ENCODE data around the gene CLCN5.

CLCN5 gene

GRCh38 chrX:49925176-49925575 lies 2.8 kb downstream of the CLCN5 start:
- H3K4me3 ChIP-seq (ENCODE audit: low read length), result no peak overlapping the region
- DNase-seq (ENCODE audit: low read depth, low spot score), result no peak

- H3K4me3 ChIP-seq (ENCODE audit: low read length), result no peak overlapping the region
- no peak for DNase-seq (ENCODE audit: low read depth, low spot score)
Observed at GRCh38 chrX:49930039-49930438, 7.6 kb downstream of the CLCN5 start.

- H3K4me3 ChIP-seq (ENCODE audit: low read length), result no peak overlapping the region
- no peak for DNase-seq (ENCODE audit: low read depth, low spot score)
Observed at GRCh38 chrX:49932791-49933190, 10.4 kb downstream of the CLCN5 start.

- no peak overlapping the region for H3K4me3 ChIP-seq (ENCODE audit: low read length)
- DNase-seq (ENCODE audit: low read depth, low spot score), result no peak
Observed at GRCh38 chrX:49934148-49934547, 11.8 kb downstream of the CLCN5 start.

GRCh38 chrX:49934729-49935128 lies 12.3 kb downstream of the CLCN5 start:
- DNase-seq (ENCODE audit: low read depth, low spot score), result no peak
- H3K4me3 ChIP-seq (ENCODE audit: low read length), result no peak overlapping the region

GRCh38 chrX:49947781-49948180 lies 25.4 kb downstream of the CLCN5 start:
- no peak overlapping the region for H3K4me3 ChIP-seq (ENCODE audit: low read length)
- no peak for DNase-seq (ENCODE audit: low read depth, low spot score)

GRCh38 chrX:49949961-49950360 lies 27.6 kb downstream of the CLCN5 start:
- no peak for DNase-seq (ENCODE audit: low read depth, low spot score)
- no peak overlapping the region for H3K4me3 ChIP-seq (ENCODE audit: low read length)

GRCh38 chrX:49951524-49952193 lies 29.3 kb downstream of the CLCN5 start:
- DNase-seq (ENCODE audit: low read depth, low spot score), result no peak
- H3K4me3 ChIP-seq (ENCODE audit: low read length), result no peak overlapping the region

- DNase-seq (ENCODE audit: low read depth, low spot score), result no peak
- H3K4me3 ChIP-seq (ENCODE audit: low read length), result no peak overlapping the region
Observed at GRCh38 chrX:49956313-49956712, 33.9 kb downstream of the CLCN5 start.

- no peak overlapping the region for H3K4me3 ChIP-seq (ENCODE audit: low read length)
- no peak for DNase-seq (ENCODE audit: low read depth, low spot score)
Observed at GRCh38 chrX:49958727-49959485, 36.5 kb downstream of the CLCN5 start.

GRCh38 chrX:49959602-49960001 lies 37.2 kb downstream of the CLCN5 start:
- no peak overlapping the region for H3K4me3 ChIP-seq (ENCODE audit: low read length)
- no peak for DNase-seq (ENCODE audit: low read depth, low spot score)

- no peak overlapping the region for H3K4me3 ChIP-seq (ENCODE audit: low read length)
- no peak for DNase-seq (ENCODE audit: low read depth, low spot score)
Observed at GRCh38 chrX:49960061-49960460, 37.7 kb downstream of the CLCN5 start.

- DNase-seq (ENCODE audit: low read depth, low spot score), result no peak
- H3K4me3 ChIP-seq (ENCODE audit: low read length), result no peak overlapping the region
Observed at GRCh38 chrX:49970674-49971073, 48.3 kb downstream of the CLCN5 start.

GRCh38 chrX:49972328-49972860 lies 50.0 kb downstream of the CLCN5 start:
- no peak for DNase-seq (ENCODE audit: low read depth, low spot score)
- H3K4me3 ChIP-seq (ENCODE audit: low read length), result no peak overlapping the region

GRCh38 chrX:49976682-49977197 lies 54.3 kb downstream of the CLCN5 start:
- no peak overlapping the region for H3K4me3 ChIP-seq (ENCODE audit: low read length)
- no peak for DNase-seq (ENCODE audit: low read depth, low spot score)

- H3K4me3 ChIP-seq (ENCODE audit: low read length), result no peak overlapping the region
- DNase-seq (ENCODE audit: low read depth, low spot score), result no peak
Observed at GRCh38 chrX:49977319-49978090, 55.1 kb downstream of the CLCN5 start.

- no peak for DNase-seq (ENCODE audit: low read depth, low spot score)
- H3K4me3 ChIP-seq (ENCODE audit: low read length), result no peak overlapping the region
Observed at GRCh38 chrX:49978176-49978575, 55.8 kb downstream of the CLCN5 start.

GRCh38 chrX:49986058-49986457 lies 63.7 kb downstream of the CLCN5 start:
- no peak overlapping the region for H3K4me3 ChIP-seq (ENCODE audit: low read length)
- DNase-seq (ENCODE audit: low read depth, low spot score), result no peak

GRCh38 chrX:49987651-49988050 lies 65.3 kb downstream of the CLCN5 start:
- H3K4me3 ChIP-seq (ENCODE audit: low read length), result no peak overlapping the region
- DNase-seq (ENCODE audit: low read depth, low spot score), result no peak

GRCh38 chrX:49988143-49988542 lies 65.7 kb downstream of the CLCN5 start:
- H3K4me3 ChIP-seq (ENCODE audit: low read length), result no peak overlapping the region
- no peak for DNase-seq (ENCODE audit: low read depth, low spot score)
